HepG2 (cell line): ENCODE measurements around the gene DNM1L. TPM values are rescaled to one million over a fixed set of nuclear protein-coding genes. Genes with fewer than 3 reads are reported as not detected.

Experiments
- ATAC-seq: fragments of 200-7000 bp; cut with Tn5 transposase; 3 replicates; pipeline ENCODE4 v1.9.1; 2020; ENCODE audit warnings: mild to moderate bottlenecking, moderate library complexity
- BruUV-seq: library from RNA; stranded (reverse); fragments of 400-500 nt; replicated peaks from 2 replicates; lab custom pipeline; 2021; lab: Mats Ljungman, UMichigan
- CTCF ChIA-PET: fragments of 300-600 bp; formaldehyde crosslinking; extraction: SDS; loops from one replicate; lab custom pipeline; 2021; ENCODE audit warnings: low total read pairs, inconsistent platforms, low intra/inter-chr PET ratio; lab: Yijun Ruan, JAX
- POLR2A ChIA-PET: fragments of 350-600 bp; sonication (Branson Sonifier 250); formaldehyde crosslinking; loops from one replicate; lab custom pipeline; 2020; ENCODE audit warnings: antibody characterized with exemption, inconsistent platforms; lab: Yijun Ruan, JAX
- DNase-seq: peaks from one replicate; pipeline ENCODE4 v3.0.0-alpha.2; 2015; ENCODE audit warnings: low spot score
- FAIRE-seq: peaks from 3 replicates; lab custom pipeline; 2011; peaks lifted over from hg19 to GRCh38; lab: Jason Lieb, UNC
- H2AFZ ChIP-seq: one replicate; pipeline ENCODE4 v1.6.1; 2011; ENCODE audit warnings: low read length, inconsistent platforms
- H3K27ac ChIP-seq: fragments of 300-600 bp; 3 replicates; pipeline ENCODE4 v1.8.0; 2011; ENCODE audit warnings: mixed run types, mild to moderate bottlenecking, mixed read lengths, low read length, inconsistent platforms; ENCODE audit not compliant: insufficient read depth; ENCODE audit errors: extremely low read length
- H3K27me3 ChIP-seq, 2 experiments: fragments of 200-600 bp in 1 of 2; 2 replicates in 1 of 2; 3 replicates in 1 of 2; pipeline versions ENCODE4 v1.6.0 to v1.8.0; 2011; ENCODE audit warnings: low read length in 2 of 2, mild to moderate bottlenecking in 2 of 2, moderate library complexity in 2 of 2, inconsistent platforms in 1 of 2; ENCODE audit not compliant: insufficient read depth in 2 of 2, control insufficient read depth in 1 of 2
- H3K36me3 ChIP-seq, 2 experiments: fragments of 200-600 bp in 1 of 2; replicated peaks in 1 of 2; 2 replicates in 1 of 2; 3 replicates in 1 of 2; pipeline versions ENCODE4 v1.5.1 to v1.8.0; 2011; ENCODE audit warnings: low read length in 2 of 2, inconsistent platforms in 1 of 2; ENCODE audit not compliant: insufficient read depth in 2 of 2, control insufficient read depth in 1 of 2
- H3K4me1 ChIP-seq: 2 replicates; pipeline ENCODE4 v1.5.1; 2012; ENCODE audit warnings: low read length, inconsistent platforms; ENCODE audit not compliant: insufficient read depth
- H3K4me2 ChIP-seq: 2 replicates; pipeline ENCODE4 v1.6.0; 2011; ENCODE audit warnings: low read depth, low read length, inconsistent platforms
- H3K4me3 ChIP-seq, 3 experiments: fragments of 200-600 bp in 1 of 3; sonication (generic), shearing (Covaris generic) in 1 of 3; replicated peaks in 1 of 3; 2 replicates each; pipeline ENCODE4 v1.5.1; 2011 to 2016; ENCODE audit warnings: low read length in 3 of 3, inconsistent platforms in 2 of 3, low read depth in 2 of 3, mild to moderate bottlenecking in 2 of 3, control low read depth in 1 of 3, mixed read lengths in 1 of 3; ENCODE audit not compliant: insufficient read depth in 1 of 3
- H3K79me2 ChIP-seq: one replicate; pipeline ENCODE4 v1.6.1; 2011; ENCODE audit warnings: low read length, inconsistent platforms; ENCODE audit not compliant: insufficient read depth
- H3K9ac ChIP-seq: 2 replicates; pipeline ENCODE4 v1.6.0; 2011; ENCODE audit warnings: mild to moderate bottlenecking, low read depth, low read length, inconsistent platforms; ENCODE audit not compliant: insufficient read depth
- H3K9me3 ChIP-seq: 2 replicates; pipeline ENCODE4 v1.5.1; 2012; ENCODE audit warnings: mild to moderate bottlenecking, low read length
- H4K20me1 ChIP-seq: 2 replicates; pipeline ENCODE4 v1.6.0; 2011; ENCODE audit warnings: inconsistent platforms, mild to moderate bottlenecking, low read length, moderate library complexity; ENCODE audit not compliant: insufficient read depth
- AHR ChIP-seq: IDR thresholded peaks from 2 replicates; pipeline ENCODE4 v1.6.1; 2018; ENCODE audit warnings: missing genetic modification reagents, missing compliant biosample characterization
- BATF2 ChIP-seq: sonication (generic); formaldehyde crosslinking; IDR thresholded peaks from 2 replicates; pipeline ENCODE4 v1.8.0; 2022; ENCODE audit warnings: mild to moderate bottlenecking, missing genetic modification reagents, moderate library complexity
- SPEN ChIP-seq: sonication (generic); formaldehyde crosslinking; IDR thresholded peaks from 2 replicates; pipeline ENCODE4 v1.5.1; 2020; ENCODE audit warnings: low read depth, mild to moderate bottlenecking, missing genetic modification reagents
- TRIM24 ChIP-seq: sonication (generic); formaldehyde crosslinking; IDR thresholded peaks from 2 replicates; pipeline ENCODE4 v1.8.0; 2022; ENCODE audit warnings: mild to moderate bottlenecking, missing genetic modification reagents
- ZFP62 ChIP-seq: sonication (generic); formaldehyde crosslinking; IDR thresholded peaks from 2 replicates; pipeline ENCODE4 v1.4.0; 2020; ENCODE audit warnings: missing genetic modification reagents
- ZNF142 ChIP-seq: sonication (generic); formaldehyde crosslinking; IDR thresholded peaks from 2 replicates; pipeline ENCODE4 v1.4.0; 2020; ENCODE audit warnings: missing genetic modification reagents
- ZNF180 ChIP-seq: sonication (generic); formaldehyde crosslinking; IDR thresholded peaks from 2 replicates; pipeline ENCODE4 v1.4.0; 2020; ENCODE audit warnings: low read depth, missing genetic modification reagents, borderline replicate concordance
- ZNF33B ChIP-seq: sonication (generic); formaldehyde crosslinking; IDR thresholded peaks from 2 replicates; pipeline ENCODE4 v1.5.1; 2020; ENCODE audit warnings: mild to moderate bottlenecking, missing genetic modification reagents
- WGBS: methylation state at CpG from one replicate; pipeline ENCODE4 v1.1.6; 2017; ENCODE audit warnings: low lambda C conversion rate; 5-methylcytosine and 5-hydroxymethylcytosine counted together
- in situ Hi-C: cut with HindIII; loops from 2 replicates; pipeline ENCODE4 v1.10.0; 2017; ENCODE audit warnings: low pct_unique_long_range_greater_than_20kb; ENCODE audit not compliant: extremely low pct_ligation_motif_present
- intact Hi-C: fragments of 100-400 bp; cut with micrococcal nuclease; formaldehyde crosslinking; loops from one replicate; pipeline ENCODE4 v1.10.0; 2022; ENCODE audit not compliant: unreplicated experiment
- polyA plus RNA-seq, 8 experiments: library from polyadenylated mRNA; depleted of rRNA in 3 of 8; stranded (reverse) in 7 of 8; unstranded in 1 of 8; fragments of >200 nt; fragmentation: Illumina TruSeq in 4 of 8; extraction: Trizol in 4 of 8; gene quantifications; 2 replicates each; pipeline versions ENCODE4 v1.2.1 to v1.2.3, GENCODE V29; 2011 to 2016; ENCODE audit warnings: low read depth in 4 of 8, missing spikeins in 1 of 8, mixed read lengths in 1 of 8; ENCODE audit not compliant: insufficient read depth in 1 of 8
- total RNA-seq, 5 experiments: library from RNA; depleted of rRNA; stranded (reverse); fragments of >200 nt; fragmentation: Illumina TruSeq; extraction: Trizol; gene quantifications; 2 replicates each; pipeline ENCODE4 v1.2.3, GENCODE V29; 2016; ENCODE audit warnings: low read depth in 1 of 5
- TF ChIP-seq, protein P1 (sequence below): sonication (generic); formaldehyde crosslinking; IDR thresholded peaks from 2 replicates; pipeline ENCODE4 v1.5.1; 2020; ENCODE audit warnings: missing genetic modification reagents, mild to moderate bottlenecking, borderline replicate concordance
- TF ChIP-seq, protein P2 (sequence below): sonication (generic); formaldehyde crosslinking; IDR thresholded peaks from 2 replicates; pipeline ENCODE4 v1.8.1; 2022; ENCODE audit warnings: low read depth, mild to moderate bottlenecking, missing genetic modification reagents

Gene DNM1L
- total and polyA plus RNA-seq, 2 of the 13 experiments (the other 11 are each of a cell fraction or from before 2014, with no cell fraction given): 35.9 to 65.8 TPM

GRCh38 chr12:32647275-32647674 lies 31.8 kb upstream of the DNM1L start:
- BruUV-seq: no TSS peak
- Histone ChIP-seq H3K27me3 (no peaks in the 10 kb centered on the region), H3K4me1 (peaks cover 18% of the 10 kb centered on the region), H3K4me2 (no peak overlapping the region), H3K79me2 (no peaks in the 10 kb centered on the region), H3K4me3 (no peak overlapping the region), H3K9ac (no peak overlapping the region), H4K20me1 (no peaks in the 10 kb centered on the region), H3K36me3 (no peaks in the 10 kb centered on the region; a peak in 1 of 5 replicates), H2AFZ (no peak overlapping the region), H3K9me3 (no peaks in the 10 kb centered on the region), H3K27ac (no peak overlapping the region)
- no peak for DNase-seq
- ChIA-PET POLR2A (no interaction called here), CTCF (no interaction called here)
- FAIRE-seq: no peak
- WGBS: 70% methylated on average over 3 of the region's 3 CpGs
- intact Hi-C loops (no loop called here), in situ Hi-C loops (no loop called here)
- ATAC-seq: peak; percentile 54
- TF ChIP-seq, protein P1, sequence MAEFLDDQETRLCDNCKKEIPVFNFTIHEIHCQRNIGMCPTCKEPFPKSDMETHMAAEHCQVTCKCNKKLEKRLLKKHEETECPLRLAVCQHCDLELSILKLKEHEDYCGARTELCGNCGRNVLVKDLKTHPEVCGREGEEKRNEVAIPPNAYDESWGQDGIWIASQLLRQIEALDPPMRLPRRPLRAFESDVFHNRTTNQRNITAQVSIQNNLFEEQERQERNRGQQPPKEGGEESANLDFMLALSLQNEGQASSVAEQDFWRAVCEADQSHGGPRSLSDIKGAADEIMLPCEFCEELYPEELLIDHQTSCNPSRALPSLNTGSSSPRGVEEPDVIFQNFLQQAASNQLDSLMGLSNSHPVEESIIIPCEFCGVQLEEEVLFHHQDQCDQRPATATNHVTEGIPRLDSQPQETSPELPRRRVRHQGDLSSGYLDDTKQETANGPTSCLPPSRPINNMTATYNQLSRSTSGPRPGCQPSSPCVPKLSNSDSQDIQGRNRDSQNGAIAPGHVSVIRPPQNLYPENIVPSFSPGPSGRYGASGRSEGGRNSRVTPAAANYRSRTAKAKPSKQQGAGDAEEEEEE (CRISPR knock-in tag): no peak
- TF ChIP-seq AHR: no peak
- TF ChIP-seq ZNF142 (CRISPR knock-in tag): no peak
- TF ChIP-seq TRIM24 (CRISPR knock-in tag): no peak
- no peak for TF ChIP-seq SPEN
- no peak for TF ChIP-seq ZNF33B (CRISPR knock-in tag)
- TF ChIP-seq BATF2 (CRISPR knock-in tag): no peak
- TF ChIP-seq, protein P2, sequence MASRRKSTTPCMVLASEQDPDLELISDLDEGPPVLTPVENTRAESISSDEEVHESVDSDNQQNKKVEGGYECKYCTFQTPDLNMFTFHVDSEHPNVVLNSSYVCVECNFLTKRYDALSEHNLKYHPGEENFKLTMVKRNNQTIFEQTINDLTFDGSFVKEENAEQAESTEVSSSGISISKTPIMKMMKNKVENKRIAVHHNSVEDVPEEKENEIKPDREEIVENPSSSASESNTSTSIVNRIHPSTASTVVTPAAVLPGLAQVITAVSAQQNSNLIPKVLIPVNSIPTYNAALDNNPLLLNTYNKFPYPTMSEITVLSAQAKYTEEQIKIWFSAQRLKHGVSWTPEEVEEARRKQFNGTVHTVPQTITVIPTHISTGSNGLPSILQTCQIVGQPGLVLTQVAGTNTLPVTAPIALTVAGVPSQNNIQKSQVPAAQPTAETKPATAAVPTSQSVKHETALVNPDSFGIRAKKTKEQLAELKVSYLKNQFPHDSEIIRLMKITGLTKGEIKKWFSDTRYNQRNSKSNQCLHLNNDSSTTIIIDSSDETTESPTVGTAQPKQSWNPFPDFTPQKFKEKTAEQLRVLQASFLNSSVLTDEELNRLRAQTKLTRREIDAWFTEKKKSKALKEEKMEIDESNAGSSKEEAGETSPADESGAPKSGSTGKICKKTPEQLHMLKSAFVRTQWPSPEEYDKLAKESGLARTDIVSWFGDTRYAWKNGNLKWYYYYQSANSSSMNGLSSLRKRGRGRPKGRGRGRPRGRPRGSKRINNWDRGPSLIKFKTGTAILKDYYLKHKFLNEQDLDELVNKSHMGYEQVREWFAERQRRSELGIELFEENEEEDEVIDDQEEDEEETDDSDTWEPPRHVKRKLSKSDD: no peak
- TF ChIP-seq ZNF180 (CRISPR knock-in tag): no peak
- TF ChIP-seq ZFP62 (CRISPR knock-in tag): no peak
